Stimulated activated CD8-positive, alpha-beta memory T cell treated with anti-CD3 and anti-CD28 coated beads, Interleukin-4, amount 100 ng/mL, for 24 hours (primary cell): ENCODE results near the gene PPP1R14C.

Source experiments
- DNase-seq: peaks from one replicate; pipeline ENCODE4 v3.0.0-alpha.2; 2020; ENCODE audit warnings: low read depth

PPP1R14C gene

GRCh38 chr6:150195996-150196417 lies 53.2 kb downstream of the PPP1R14C start:
- DNase-seq, result no peak

- no peak for DNase-seq
Measured at GRCh38 chr6:150196942-150197745, 54.3 kb downstream of the PPP1R14C start.

- DNase-seq, result no peak
Measured at GRCh38 chr6:150198532-150198931, 55.7 kb downstream of the PPP1R14C start.

GRCh38 chr6:150199241-150199640 lies 56.4 kb downstream of the PPP1R14C start:
- no peak for DNase-seq

GRCh38 chr6:150200428-150201100 lies 57.7 kb downstream of the PPP1R14C start:
- no peak for DNase-seq

DNA sequence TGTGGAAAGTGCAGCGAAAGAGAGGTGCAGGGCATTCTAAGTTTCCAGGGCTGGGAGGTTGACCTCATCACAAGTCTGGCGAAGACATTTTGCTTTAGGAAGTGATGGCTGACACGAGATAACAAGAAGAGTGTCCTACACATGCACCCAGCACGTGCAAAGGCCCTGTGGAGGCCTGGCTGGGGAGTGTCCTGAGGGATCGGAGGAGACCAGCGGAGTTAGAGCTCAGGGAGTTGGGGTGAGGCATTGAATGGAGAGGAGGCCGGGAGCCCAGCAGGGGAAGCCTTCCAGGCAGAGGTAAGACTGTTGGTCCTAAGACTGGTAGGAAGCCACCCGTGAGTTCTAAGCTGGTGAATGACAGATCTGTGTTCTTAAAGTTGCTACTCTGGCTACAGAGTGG lies 58.4 kb downstream of the PPP1R14C start:
- no peak for DNase-seq

DNA sequence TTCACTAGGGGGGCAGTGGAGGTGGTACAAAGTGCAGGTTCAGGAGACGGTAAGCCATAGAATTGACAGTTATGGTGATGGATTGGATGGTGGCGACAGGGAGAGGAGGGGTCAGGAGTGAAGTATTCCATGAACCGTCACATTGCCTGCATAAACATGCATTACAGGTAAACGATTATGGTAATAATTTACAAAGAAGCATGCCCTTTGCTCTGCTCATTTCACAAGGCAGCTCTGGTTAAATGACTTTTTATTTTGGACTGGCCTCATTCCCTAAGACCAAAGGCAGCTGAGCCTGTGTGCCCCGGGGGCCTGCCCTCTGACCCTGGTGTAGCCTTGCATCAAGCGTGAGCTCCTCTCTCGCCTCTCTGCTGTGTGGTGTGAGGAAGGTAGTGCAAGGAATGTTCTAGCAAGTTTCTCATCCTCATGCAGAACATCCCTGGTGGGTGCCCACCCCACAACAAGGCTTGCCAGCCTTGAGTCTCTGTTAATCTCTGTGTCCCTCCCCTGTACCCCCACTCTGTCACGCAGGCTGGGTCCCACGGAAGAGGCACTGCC lies 59.0 kb downstream of the PPP1R14C start:
- no peak for DNase-seq

DNA sequence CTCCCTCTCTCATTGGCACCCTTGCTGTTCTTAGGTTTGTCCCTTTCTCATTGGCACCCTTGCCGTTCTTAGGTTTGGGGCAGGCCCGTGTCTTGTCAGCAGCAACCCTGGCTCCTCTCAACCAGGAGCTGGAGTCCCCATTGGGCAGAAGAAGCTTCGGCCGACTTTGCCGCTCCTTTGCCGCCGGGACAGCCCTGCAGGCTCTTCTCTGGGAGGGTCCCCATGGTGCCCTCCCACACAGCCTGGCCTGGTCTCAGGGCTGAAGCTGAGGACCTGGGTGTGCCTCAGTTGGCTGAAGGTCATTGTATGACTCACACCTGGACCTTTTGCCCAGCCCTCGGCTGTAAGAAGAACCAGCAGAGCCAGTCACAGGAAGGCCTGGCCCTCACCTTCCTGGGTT lies 59.6 kb downstream of the PPP1R14C start:
- DNase-seq, result no peak

- DNase-seq, result no peak
Measured at GRCh38 chr6:150202934-150203333, 60.1 kb downstream of the PPP1R14C start.

- no peak for DNase-seq
Measured at GRCh38 chr6:150203378-150203777, 60.5 kb downstream of the PPP1R14C start.

GRCh38 chr6:150203871-150204545 lies 61.2 kb downstream of the PPP1R14C start:
- no peak for DNase-seq

GRCh38 chr6:150204705-150205472 lies 62.0 kb downstream of the PPP1R14C start:
- no peak for DNase-seq

DNA sequence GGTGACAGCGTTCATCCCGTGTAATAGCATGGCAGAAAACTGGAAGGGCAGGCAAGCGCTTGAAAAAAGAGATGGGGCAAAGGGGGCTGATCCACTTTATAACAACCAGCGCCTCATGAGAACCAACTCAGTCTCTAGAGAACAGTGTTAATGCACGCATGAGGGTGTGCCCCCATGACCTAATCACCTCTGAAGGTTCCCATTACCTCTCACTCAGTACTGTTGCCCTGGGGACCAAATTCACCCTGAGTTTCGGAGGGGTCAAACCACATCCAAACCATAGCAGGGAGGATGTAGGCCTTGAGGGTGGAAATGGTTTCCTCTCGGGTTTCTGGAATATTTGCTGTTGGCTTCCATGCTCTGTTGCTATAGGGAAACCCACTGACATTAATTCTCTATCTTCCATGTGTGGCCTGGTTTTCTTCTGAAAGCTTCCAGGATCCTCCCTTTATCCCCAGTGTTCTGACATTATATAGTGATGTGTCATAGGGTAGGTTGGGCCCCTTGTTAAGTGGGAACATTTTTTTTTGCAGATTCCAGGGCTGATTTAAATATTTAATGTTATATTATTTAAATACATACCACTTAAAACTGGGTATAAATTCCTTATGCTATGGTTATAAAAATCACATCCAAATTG lies 65.2 kb downstream of the PPP1R14C start:
- no peak for DNase-seq

DNA sequence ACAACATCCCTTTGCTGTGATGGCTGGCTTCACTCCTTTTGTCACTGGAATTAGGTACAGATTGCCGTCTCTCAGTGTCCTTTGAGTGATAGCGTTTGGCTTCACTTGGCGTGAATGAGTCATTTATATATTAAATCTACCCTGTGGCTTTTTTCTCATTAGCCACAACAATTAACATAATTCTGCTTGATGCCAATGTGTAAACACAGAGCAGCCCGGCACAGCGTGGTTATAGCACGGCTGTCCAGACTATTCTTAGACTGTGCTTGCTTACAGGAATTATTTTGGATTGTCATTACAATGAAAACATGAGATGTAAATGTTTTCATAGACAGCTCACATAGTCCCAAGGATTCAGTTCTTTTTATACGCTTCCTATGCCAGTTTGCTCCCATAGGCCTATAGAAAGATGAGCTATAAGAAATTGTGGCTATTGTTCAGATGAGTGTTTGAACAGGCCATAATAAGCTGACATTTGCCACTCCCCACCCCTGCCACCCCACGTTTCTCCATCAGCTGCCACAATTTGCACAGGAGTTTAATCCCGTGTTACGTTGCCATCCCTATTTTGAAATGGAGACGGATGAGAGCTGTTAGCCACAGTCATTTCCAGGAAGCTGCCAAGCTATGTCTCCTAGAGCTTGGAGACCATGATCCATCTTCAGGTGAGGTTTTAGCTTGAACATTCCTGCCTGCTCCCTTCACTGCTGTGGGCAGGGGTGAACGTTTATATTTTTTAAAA lies 65.9 kb downstream of the PPP1R14C start:
- DNase-seq, result no peak

DNA sequence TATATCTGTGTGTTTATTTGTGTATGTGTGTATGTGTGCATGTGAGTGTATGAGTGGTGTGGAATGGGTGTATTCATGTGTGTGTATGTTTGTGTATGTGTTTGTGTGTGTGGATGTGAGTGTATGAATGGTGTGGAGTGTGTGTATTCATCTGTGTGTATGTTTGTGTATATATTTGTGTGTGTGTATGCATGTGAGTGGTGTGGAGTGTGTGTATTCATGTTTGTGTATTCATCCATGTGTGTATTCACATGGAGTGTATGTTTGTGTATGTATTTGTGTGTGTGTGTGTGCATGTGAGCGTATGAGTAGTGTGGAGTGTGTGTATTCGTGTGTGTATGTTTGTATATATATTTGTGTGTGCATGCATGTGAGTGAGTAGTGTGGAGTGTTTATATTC lies 66.6 kb downstream of the PPP1R14C start:
- DNase-seq, result no peak

GRCh38 chr6:150211700-150212511 lies 69.1 kb downstream of the PPP1R14C start:
- no peak for DNase-seq

GRCh38 chr6:150212778-150213177 lies 69.9 kb downstream of the PPP1R14C start:
- DNase-seq, result no peak

DNA sequence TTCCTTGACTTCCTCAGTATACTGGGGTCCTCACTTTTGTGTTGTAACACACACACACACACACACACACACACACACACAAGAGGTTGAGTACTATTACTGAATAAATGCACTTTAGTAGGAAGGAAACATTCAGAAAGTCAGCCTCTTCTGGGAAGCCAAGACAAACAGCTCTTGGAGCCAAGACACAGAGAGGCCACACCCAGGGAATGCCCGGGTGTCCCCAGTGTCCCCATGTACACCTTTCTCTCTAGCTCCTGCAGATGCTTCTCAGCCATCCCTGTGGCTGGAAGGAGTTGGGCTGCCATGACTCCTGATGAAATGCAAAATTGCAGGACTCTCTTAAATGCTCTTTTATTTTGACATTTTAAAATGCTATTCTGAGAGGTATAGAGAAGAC lies 70.5 kb downstream of the PPP1R14C start:
- DNase-seq, result no peak

- no peak for DNase-seq
Measured at GRCh38 chr6:150214310-150214709, 71.5 kb downstream of the PPP1R14C start.
